RWPE1 (cell line): ENCODE data around the gene RHOT2.

Experiments used
- CTCF ChIA-PET: fragments of 350-600 bp; sonication (Branson Sonifier 250); formaldehyde crosslinking; extraction: SDS; loops from one replicate; lab custom pipeline; 2021; lab: Yijun Ruan, JAX
- POLR2A ChIA-PET: fragments of 400-600 bp; formaldehyde crosslinking; extraction: SDS; loops from one replicate; lab custom pipeline; 2020; ENCODE audit warnings: antibody characterized with exemption; ENCODE audit not compliant: low non-redundant PET; lab: Yijun Ruan, JAX
- DNase-seq: peaks from one replicate; pipeline ENCODE4 v3.0.0; 2012; ENCODE audit warnings: low spot score
- H3K27ac ChIP-seq: fragments of 450-650 bp; 2 replicates; pipeline ENCODE4 v1.5.1; 2017
- TF ChIP-seq, protein P1 (sequence below): fragments of 450-650 bp; conservative IDR thresholded peaks from 2 replicates; pipeline ENCODE4 v1.5.1; 2017; ENCODE audit warnings: low read depth, mild to moderate bottlenecking

The RHOT2 gene

GRCh38 chr16:720990-721764 is 53.2 kb downstream of the RHOT2 start, which contains the start of gene ANTKMT:
TSS of gene ANTKMT (plus strand) at chr16:721146. CDS start at chr16:721275, 129 bp downstream.
- POLR2A ChIA-PET: interaction anchor here (1.3 to 2.3 kb wide), 2 partner anchors 8 to 26 kb away, joined by 3 to 8 read pairs; no protein-coding TSS in a partner anchor
- CTCF ChIA-PET: interaction anchor here (0.5 to 1.3 kb wide), 7 partner anchors 9 to 63 kb away, joined by 3 to 4 read pairs (median 3); partner anchors contain the start of genes CIAO3 and WDR24
- TF ChIP-seq, protein P1, sequence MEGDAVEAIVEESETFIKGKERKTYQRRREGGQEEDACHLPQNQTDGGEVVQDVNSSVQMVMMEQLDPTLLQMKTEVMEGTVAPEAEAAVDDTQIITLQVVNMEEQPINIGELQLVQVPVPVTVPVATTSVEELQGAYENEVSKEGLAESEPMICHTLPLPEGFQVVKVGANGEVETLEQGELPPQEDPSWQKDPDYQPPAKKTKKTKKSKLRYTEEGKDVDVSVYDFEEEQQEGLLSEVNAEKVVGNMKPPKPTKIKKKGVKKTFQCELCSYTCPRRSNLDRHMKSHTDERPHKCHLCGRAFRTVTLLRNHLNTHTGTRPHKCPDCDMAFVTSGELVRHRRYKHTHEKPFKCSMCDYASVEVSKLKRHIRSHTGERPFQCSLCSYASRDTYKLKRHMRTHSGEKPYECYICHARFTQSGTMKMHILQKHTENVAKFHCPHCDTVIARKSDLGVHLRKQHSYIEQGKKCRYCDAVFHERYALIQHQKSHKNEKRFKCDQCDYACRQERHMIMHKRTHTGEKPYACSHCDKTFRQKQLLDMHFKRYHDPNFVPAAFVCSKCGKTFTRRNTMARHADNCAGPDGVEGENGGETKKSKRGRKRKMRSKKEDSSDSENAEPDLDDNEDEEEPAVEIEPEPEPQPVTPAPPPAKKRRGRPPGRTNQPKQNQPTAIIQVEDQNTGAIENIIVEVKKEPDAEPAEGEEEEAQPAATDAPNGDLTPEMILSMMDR: 0 out of 2 replicates have a peak, but pooled peaks have one; percentile 1
- peak within 1 kb of the TSS; percentile 95 for H3K27ac ChIP-seq
- DNase-seq: peak; percentile 77

DNA sequence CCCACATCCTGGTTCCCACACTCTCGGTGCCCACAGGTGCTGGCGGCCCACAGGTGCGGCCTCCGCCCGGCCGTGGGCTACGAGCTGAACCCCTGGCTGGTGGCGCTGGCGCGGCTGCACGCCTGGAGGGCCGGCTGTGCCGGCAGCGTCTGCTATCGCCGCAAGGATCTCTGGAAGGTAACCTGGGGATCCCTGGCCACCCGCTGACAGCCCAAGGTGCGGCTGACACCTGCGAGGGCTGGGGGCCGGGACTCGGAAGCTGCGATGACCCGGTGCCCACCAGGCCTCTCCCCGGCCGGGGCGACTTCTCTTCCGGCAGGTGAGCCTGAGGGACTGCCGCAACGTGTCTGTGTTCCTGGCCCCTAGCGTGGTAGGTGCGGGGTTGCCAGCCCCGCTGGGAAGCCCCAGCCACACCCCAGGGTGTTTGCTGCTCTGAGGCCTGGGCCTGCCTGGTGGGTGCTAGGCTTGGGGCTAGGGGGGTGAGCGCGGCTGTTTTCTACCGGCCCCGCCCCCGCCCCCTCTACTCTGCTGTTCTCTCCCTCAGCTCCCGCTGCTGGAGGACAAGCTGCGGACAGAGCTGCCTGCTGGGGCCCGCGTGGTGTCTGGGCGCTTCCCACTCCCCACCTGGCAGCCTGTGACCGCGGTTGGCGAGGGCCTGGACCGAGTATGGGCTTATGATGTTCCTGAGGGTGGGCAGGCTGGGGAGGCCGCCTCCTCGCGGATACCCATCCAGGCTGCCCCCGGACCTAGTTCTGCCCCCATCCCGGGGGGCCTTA is 54.0 kb downstream of the RHOT2 start:
- peak overlapping the region; percentile 95 for H3K27ac ChIP-seq
- TF ChIP-seq, protein P1: no peak
- DNase-seq: no peak
- ChIA-PET POLR2A (interaction anchor here (1.3 to 2.3 kb wide), 2 partner anchors 9 to 26 kb away, joined by 3 to 8 read pairs; no protein-coding TSS in a partner anchor), CTCF (interaction anchor here (0.6 to 1.1 kb wide), 5 partner anchors 9 to 63 kb away, joined by 3 to 5 read pairs (median 4); partner anchors contain the start of genes RHOT2 and WDR24)

DNA sequence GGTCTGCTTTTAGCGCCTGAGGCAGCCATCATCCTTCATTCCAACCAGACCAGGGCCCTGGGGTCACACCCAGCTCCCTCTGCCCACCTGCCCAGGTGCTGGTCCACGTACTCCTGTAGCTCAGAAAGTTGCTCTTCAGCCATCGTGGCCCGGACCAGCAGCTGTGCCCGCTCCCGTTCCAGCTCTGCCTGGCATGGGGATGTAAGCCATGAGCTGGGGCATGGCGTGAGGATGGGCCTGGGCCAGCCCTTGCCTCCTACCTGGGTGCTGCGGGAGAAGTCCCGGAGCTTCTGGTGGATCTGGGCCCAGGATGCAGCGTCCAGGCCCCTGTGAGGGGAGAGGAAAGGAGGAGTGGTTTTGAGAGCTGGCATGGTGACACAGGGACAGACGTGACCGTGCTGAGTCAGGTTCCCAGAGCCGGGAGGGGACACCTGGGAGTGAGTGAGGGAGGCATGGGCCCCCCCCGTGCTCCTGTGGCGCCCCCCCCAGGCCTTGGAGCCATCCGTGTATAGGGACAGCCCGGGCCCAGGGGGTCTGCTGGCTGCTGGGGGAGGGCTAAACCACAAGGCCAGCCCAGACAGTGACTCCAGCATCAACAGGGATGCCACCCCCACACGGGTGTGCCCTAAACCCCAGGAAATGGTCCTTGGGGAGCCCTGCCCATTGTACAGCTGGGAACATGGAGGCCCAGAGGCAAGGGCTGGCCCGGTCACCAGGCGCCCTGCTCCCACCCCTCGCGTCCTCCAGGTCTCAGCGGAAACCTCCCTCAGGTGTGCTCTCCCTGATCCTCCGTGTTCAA is 55.1 kb downstream of the RHOT2 start:
- POLR2A ChIA-PET: interaction anchor here (0.6 to 2.3 kb wide), 2 partner anchors 28 to 52 kb away, joined by 3 to 8 read pairs; no protein-coding TSS in a partner anchor
- CTCF ChIA-PET: interaction anchor here (0.6 to 0.8 kb wide), 4 partner anchors 10 to 23 kb away, joined by 3 to 4 read pairs (median 3); partner anchors contain the start of gene CIAO3
- peak overlapping the region; percentile 95 for H3K27ac ChIP-seq
- DNase-seq: no peak
- TF ChIP-seq, protein P1: no peak

- H3K27ac ChIP-seq: peak overlapping the region; percentile 95
- DNase-seq: no peak
- POLR2A ChIA-PET: interaction anchor here (2.3 kb wide), 1 partner anchor 28 kb away, joined by 8 read pairs; no protein-coding TSS in a partner anchor
- CTCF ChIA-PET: interaction anchor here (0.6 to 1.1 kb wide), 2 partner anchors 12 to 15 kb away, joined by 3 to 7 read pairs; no protein-coding TSS in a partner anchor
- TF ChIP-seq, protein P1: no peak
Observed at GRCh38 chr16:723695-724094, 55.8 kb downstream of the RHOT2 start.
